Activated T-cell treated with anti-CD3 and anti-CD28 coated beads, Interleukin-2, amount 50 U/mL, for 1 hour (primary cell): Measurements from ENCODE around the gene S100A6.
"Not testable (repeated sequence)": the region's sequence is repeated elsewhere in the genome, so short reads cannot be mapped to it uniquely, and the experiment has no call there.

Experiments used
- DNase-seq: peaks from one replicate; pipeline ENCODE4 v3.0.0-alpha.2; 2020

Gene S100A6

DNA sequence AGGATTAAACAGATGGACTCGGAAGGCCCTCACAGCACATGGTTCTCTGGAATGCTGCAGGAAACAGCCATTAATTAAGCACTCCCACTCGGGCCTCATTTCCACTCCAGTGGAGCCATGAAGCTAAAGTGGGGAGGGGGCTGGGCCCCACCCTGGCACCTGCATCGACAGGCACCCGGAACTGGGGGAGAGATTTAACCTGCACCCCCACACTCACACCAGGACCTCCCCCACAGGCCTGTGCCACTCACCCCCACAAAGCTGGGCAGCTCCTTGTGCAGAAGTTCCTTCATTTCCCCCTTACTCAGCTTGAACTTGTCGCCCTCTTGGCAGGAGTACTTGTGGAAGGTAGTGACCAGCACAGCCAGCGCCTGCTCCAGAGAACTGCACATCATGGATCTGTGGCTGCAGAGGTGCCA, 27.7 kb upstream of the S100A6 start:
- no peak for DNase-seq

DNA sequence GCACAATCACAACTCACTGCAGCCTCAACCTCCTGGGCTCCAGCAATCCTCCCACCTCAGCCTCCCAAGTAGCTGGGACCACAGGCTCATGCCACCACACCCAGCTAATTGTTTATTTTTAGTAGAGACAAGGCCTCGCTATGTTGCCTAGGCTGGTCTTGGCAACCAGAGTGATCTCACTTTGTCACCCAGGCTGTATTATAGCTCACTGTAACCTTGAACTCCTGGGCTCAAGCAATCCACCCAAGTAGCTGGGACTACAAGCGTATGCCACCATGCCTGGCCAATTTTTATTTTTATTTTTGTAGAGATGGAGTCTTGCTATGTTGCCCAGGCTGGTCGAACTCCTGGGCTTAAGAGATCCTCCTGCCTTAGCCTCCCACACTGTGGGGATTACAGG, 26.2 kb upstream of the S100A6 start:
- DNase-seq: not testable (repeated sequence)

DNA sequence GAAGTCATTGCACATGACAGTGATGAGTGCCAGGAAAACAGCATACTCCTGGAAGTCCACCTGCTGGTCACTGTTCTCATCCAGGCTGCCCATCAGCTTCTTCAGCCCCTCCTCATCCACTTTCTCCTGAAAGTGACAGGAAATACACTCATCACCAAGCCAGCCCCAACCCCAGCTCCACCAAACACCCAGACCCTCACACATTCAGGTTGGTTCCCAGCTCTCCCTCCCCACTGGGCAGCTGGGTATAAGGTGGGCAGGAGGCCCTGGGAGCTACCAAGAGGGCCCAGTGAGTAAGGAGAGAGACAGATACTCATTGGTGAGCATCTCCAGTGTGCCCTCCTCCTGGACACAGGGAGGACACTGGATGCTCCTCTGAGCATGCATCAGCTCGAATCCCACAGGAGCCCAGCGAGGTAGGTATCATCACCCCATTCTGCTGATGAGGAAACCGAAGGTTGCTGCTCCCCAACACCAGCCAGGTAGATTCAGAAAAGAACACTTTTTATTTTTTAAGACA, 25.7 kb upstream of the S100A6 start:
- DNase-seq: no peak

DNA sequence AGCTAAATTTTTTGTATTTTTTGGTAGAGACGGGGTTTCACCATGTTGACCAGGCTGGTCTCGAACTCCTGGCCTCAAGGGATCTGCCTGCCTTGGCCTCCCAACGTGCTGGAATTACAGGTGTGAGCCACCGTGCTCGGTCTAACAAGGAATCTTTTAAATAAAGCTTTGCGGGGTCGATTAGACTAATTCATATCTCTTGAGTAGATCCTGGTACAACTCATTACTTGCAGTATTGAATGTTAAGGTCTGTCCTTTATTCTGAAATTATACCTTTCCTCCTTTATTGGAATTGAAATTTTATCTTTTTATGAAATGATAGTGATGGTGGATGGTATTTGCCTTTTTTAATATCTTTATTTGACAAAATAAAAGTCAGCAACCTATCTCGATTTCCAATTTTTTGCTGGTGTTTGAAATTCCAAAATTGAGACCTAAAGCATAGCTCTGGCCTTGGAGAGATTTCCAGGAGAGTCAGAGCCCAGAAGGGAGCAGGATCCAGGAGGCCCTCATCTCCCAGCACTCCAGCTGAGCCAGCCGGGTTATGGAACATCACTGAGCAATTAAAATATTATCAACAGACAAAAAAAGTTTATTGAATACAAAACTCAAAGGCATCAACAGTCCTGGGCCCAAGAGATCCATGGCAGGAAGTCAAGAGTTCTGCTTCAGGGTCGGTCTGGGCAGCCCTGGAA, 25.1 kb upstream of the S100A6 start:
- no peak for DNase-seq

DNA sequence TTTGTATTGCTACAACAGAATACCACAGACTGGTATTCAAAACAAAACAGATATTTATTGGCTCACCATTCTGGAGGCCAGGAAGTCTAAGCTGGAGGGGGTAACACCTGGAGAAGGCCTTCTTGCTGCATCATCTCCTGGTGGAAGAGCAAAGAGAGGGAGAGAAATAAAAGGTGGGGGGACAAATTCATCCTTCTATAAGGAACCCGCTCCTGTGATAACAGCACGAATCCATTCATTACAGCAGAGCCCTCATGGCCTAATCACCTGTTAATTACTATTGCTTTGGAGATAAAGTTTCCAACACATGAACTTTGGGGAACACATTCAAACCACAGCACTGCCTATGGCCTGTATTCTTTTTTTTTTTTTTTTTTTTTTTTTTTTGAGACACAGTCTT, 24.4 kb upstream of the S100A6 start:
- DNase-seq: no peak

DNA sequence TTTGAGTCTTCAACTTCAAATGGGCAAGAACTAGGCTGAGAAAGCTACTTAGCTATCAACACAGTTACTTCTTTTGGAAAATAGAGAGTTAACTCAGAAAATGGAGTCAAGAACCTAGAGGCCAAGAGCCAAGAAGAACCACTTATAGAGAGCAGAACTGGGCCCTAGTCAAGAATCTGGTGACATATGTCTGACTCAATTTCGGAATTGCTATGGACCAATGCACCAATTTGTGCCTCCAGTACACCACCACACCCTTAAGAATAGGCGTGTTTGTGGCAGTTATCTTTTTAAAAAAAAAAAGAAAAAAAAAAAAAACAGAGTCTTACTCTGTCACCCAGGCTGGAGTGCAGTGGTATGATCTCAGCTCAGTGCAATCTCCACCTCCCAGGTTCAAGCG, 22.1 kb upstream of the S100A6 start:
- no peak for DNase-seq

DNA sequence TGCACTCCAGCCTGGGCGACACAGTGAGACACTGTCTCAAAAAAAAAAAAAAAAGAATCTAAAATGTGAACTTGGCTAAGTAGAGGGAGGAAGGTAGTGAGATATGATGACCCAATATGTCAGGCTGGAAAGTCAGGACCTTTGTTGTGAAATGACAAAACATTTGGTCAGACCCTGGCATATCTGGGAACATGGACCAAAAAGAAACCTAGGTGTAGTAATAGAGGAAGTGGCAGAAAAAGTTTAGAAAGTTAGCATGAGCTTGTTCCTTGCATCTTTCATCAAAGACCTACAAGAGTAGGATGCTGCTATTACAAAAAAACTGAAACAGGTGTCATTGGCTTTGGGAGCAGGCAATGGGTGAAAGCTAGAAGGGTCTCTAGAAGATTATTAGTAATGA, 20.6 kb upstream of the S100A6 start:
- no peak for DNase-seq

DNA sequence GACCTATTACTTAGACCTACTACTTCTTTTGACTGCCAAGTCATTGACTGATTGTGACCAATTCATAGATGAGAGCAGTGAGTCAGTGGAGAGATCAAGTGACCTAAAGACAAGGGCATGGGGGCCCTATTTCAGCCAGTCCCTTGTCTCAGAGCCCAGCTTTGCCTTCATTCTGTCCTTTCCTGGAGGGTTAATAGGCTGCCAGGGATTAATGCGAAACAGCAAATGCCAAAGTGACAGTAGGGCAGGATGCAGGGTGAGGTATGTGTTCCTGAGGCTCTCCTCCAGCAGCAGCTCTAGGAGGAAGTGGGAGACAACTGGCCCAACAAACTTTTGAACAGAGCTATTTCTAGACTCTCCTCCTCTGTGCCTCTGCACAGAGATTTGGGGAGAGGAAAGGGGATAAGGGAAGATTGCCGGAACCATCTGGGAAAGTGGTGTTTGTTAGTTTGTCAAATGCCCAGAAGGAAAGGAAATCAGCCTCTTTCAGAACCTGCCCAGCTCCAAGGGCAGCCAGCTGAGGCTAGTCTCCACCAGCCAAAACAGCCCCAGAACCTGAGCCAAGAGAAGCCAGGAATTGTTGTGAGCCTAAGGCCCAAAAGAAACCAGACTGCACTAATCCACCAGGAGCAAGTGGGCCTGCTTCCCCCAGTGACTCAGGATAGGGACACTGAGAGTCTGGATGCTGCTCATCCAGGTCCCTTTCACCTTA, 18.2 kb upstream of the S100A6 start:
- no peak for DNase-seq

DNA sequence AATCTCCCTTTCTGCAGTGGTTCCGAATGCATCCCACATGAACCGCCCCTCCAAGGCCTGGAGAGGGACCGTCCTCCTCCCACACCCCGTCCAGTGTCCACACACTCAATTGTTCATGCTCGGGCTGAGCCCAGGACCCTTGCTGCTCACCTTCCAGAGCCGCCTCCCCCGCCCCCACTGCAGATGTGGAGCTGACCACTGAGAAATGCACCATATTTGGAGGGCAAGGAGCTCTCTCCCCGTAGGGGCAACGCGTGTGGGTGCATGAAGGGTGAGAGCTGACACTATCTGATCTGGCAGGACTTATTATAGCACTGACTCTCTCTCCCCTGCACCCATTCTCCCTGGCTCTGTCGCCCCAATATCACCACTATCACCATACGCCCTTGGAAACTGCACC, 17.3 kb upstream of the S100A6 start:
- no peak for DNase-seq

DNA sequence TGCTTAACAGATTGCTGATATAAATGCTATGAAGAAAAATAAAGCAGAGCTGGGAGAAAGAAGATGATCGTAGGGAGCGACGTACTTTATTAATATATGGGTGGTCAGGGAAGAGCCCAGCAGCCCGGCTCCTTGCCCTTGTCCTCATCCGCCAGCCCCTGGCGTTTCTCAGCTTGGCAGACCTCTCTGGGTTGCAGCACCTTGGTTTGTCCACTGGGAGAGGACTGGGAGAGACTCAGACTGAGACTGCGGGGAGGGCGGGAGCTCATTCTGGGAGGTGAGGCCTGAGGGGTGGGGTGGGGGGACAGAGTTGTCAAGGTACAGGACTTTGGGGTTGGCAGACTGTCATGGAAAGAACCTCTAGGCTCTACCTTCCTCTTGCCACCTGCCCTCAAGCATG, 16.5 kb upstream of the S100A6 start:
- no peak for DNase-seq

DNA sequence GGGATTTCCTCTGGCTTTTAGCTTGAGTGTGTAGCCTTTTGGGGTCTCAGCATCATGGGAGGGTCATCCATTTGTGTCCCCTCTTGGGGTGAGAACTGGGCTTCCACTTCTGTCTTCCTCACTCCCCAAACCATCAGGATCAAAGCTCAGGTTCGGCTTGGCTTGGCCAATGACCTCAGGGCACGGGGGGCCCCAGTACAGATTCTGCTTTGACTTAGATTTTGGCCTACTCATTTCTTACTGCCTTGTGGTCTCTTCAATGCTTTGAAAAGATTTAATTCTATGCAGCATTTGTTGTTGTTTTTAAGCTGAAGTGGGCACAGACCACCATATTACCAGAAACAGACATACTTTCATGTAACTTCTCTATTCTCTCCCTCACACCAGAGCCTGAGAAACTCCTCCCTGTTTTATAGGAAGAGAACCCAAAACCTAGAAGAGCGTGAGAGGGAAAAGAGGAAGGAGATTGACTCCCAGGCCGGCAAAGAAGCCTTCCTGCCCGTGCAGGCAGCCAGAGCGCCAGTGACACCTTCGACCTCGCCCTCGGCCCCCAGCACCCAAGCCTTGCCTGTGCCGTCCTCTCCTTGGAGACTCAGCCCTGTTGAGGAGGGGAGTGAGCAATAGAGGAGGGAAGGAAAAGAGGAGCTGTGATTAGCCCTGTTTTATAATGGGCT, 15.2 kb upstream of the S100A6 start:
- no peak for DNase-seq

DNA sequence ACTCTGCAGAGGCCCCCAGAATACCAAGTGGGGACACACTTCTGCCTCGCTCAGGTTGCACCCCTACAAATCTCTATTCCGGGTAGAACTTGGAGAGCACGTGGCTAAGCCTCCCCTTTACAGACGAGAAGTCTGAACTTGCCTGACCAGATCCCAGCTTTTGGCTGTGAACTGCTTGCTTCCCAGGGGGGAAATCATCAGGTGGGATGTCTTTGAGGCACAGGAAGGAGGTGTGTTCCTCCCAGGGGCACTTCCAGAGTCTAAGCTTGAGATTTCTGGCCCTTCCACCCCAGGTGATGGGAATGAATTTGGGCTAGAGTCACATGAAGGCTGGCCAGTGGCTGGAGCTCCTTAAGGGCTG, 14.6 kb upstream of the S100A6 start:
- DNase-seq: no peak

DNA sequence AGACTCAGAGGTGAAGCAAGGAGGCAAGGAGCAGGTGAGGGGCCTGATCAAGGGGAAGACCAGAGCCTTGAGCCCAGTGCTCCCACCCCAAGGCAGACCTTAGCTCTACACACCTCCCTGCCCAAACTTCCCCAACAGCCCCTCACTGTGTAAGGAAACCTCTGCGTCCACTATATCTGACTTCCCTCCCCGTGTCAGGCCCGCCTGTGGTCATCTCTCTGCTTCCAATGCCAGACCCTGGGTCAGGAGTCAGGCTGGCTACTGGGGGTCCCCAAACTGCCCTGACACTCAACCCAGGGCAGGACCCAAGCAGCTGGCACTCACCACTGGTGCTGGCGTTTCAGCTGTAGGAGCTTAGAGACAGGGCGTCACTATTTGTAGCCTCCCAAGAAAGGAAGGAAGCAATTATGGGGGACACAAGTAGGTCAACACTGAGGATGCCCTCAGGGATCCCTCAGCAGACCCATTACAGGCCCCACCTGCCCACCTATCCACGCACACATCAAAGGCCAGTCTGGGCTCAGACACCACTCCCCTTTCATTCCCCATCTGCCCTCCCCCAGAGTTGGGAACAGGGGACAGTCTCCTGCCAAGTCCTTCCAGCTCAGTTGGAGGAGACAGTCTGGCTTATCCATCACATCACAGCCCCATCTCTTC, 14.1 kb upstream of the S100A6 start:
- no peak for DNase-seq

DNA sequence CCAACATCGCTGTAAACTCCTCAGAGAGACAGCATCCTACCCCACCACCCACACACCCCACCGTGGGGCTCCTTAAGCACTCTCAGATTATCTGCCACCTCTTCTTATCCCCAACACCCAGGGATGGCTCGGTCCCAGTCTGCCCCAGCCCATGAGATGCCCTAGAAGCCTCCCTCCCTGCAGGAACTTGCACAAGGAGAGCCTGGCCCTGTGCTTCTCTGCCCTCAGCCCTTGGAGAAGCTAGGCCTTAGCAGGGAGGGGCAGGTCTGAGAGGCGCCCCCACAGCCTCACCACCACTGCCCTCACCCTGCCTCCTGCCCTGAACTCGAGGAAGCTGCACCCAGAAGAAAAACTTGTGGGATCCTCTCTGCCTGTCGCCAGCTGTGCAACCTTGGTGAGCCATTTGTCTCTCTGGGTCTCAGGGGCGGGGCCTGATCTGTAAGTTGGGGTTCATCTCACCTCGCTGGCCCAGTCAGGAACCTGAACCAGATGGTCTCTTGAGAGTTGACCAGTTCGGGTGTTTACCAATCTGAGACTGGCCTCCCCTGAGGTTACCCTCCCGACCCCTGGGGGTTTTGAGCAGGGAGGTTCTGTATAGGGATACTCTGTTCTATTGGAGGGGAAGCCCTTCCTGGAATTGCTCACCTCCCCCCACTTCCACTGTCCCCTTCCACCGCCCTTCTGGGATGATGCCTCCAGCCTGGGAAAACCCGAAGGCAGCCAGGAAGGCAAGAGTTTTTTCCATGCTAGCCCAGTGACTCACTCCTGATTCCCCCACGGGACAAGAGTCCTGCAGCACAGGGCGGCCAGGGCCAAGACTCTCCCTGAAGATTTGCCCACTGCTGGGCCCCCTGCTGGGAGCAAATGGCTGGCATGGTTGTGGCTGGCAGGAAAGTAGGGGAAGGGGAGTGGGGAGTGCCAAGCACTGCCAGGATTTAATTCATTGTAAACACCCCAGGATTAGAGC, 13.2 kb upstream of the S100A6 start, which contains the start of gene S100A3:
S100A3 (minus strand) TSS at position 537 of the 967 bp plus-strand sequence. CDS start 773 bp downstream, outside the sequence.
- DNase-seq: no peak

DNA sequence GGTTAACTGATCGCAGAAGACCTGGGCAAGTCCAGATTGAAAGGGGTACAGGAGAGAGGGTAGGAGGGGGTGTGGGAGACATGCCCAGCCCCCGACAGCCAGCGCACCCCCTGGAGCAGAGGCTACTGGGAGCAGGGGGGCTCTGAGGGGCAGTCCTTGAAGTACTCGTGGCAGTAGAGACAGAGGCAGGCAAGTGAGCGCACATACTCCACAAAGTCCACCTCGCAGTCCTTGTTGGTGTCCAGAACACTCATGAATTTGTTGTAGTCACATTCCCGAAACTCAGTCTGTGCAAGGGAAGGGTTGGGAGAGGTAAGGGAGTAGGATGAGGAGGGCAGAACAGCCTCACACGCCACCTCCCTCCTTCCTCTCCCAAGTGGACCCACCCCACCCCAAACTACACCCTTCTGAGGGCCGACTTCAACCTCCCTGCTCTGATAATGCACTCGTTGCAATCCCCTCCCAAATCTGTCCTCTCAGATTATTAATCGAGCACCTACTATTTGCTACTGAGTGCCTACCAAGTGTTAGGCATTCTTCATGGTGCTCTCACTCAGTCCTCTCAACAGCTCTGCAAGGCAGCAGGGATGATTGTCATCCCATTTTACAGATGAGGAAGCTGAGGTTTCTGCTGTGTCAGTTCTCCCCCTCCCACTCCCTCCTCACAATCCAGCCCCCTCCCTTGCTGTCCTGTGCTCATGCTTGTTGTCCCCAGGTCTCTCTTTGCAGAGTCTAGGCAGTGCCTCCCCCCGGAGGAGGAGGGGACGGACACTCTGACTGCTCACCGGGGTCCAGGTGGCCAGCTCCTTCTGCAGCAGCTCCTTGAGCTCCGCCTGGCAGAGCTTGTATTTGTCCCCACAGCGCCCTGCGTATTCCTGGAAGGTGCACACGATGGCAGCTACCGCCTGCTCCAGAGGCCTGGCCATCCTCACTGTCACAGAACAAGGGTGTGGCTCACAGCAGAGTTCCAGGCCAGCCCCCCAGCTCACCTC, 12.1 kb upstream of the S100A6 start:
- no peak for DNase-seq

DNA sequence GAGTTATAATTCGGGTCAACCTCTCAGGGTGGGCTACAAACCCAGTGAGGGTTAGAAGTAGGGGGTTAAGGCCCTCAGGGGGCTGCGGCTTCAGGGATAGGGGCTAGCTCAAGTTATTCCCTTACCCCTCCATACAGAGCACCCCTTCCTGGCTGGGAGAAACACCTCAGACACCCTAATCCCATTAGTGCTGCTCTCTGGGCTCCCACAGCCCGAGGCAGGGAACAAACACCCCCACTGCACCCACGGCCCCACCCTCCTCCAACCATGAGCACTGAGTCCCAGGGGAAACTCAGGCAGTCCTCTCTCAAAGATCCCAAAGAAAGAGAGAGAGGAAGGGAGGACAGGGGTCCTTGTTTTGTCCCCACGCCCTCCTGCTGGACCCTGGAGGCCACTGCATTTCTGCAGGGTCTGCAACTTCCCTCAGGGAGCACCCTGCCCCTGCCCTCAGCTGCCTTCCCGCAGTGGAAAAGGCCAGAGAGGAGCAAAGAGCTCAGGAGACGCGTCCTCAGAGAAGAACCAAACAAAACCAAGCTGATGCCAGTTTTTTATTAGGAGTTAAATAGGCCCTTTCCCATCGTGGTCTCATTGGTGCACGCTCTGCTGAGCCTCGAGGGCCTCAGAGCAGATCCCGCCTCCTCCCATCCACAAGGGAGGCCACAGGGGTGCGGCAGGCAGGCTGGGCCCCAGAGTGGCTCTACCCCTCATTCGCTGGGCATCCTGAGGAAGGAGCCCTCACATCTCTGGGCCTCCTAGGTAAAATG, 11.2 kb upstream of the S100A6 start:
- DNase-seq: no peak

DNA sequence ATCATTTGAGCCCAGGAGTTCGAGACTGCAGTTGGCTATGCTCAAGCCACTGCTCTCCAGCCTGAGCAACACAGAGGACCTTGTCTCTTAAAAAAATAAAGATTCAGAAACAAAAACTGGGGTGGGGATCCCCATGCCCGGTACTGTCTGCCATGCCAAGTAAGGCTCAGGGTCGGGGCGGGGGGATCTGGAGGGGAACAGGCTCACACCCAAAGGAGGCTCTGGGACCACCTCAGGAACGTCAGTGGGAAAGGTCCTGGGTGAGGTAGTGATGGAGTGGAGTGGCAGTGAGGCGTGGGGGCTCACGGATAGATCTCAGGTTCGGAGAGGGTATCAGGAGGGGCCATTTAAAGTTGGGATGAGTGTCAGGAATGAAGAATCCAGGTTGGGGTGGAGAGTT, 10.6 kb upstream of the S100A6 start:
- DNase-seq: no peak

DNA sequence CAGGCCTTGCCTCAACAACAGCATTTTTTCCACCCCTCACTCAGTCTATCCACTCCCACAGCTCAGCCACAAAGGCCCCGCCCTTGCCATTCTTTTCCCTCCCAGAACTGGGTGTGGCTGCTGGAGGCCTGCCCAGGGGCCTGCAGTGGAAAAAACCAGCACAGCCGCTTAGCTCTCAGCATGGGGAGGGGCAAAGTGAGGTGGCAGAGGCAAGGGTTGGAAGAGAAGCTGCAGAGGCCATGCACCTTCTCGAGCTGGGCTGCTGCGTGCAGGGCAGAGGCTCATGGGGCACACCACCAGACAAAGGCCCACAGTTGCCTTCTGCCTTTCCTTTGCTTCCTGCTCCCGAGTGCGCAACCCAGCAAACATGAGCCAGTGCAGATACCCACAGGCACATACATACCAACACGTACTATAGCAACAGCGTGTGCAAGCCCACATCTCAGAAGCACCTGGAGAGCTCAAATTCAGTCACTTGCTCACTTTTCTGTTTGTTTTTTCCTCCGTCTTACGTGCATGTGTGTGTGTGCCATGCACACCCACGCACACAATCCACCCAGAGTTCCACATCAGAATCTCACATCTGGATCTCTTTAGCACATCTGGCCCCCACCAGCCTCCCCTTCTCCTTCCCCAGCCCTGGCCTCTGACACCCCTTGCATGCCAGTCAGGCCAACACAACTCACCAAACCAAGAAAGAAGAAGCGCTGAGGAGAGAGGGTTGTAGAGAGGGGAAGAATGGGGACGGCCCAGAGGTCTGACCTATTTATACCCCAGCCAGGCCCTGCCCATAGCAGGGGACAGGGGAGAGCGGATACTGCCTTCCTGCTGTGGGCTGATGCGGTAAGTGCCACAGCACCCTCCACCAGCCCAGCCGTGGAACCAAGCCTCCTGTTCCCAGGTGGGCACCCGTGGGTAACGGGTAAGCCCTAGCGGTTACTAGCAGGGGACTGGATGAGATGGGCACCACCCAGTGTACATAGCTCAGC, 9.6 kb upstream of the S100A6 start, which contains the start of gene S100A4:
S100A4 (minus strand) TSS at position 740 of the 989 bp plus-strand sequence. CDS start 1,012 bp downstream, outside the sequence.
- DNase-seq: peak; percentile 91
